Stimulated activated CD4-positive, alpha-beta T cell treated with anti-CD3 and anti-CD28 coated beads, Interleukin-2, amount 100 ng/mL, for 48 hours (primary cell): ENCODE data around the gene TFG.

Experiments used
- DNase-seq, 2 donors: peaks; one replicate each; pipeline ENCODE4 v3.0.0-alpha.2; 2020

TFG gene

DNA sequence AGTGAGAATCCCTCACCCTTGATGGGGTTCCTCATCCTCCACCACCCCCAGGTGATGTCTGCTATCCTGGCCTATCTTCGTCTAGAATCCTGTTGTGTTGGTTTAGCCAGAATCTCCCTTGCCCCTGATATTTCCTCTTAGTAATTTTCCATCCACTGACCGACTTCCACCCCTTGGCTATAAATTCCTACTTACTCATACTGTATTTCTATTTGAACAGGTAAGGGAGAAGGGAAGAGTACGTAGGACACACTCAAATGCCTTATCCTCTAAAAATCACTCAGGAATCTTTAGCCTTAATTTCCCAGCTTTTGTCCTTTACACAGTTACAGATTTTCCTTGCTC is 678 bp upstream of the TFG start:
- no peak for DNase-seq

DNA sequence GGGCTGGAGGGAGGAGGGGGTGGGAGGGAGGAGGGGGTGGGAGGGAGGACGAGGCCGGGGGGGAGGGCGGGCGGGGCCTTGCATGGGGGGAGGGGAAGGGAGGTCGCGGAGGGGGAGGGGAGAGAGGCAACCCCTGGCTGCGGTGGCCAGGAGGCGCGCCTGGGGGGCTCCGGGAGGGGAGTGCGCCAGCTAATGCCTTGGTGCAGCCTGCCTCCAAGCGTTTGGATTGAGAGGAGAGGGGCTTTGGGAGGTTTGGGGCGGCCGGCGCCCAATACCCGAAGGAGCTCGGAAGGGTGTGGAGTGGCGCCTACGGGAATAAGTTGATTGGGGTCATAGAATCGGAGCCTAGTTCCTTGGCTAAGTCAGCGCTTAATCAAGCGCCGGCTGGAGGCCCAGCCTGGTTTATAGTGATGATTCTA is 557 bp downstream of the TFG start:
- DNase-seq: peak in 1 of 2 donors; percentile 4

GRCh38 chr3:100710261-100710968 is 1.1 kb downstream of the TFG start:
- DNase-seq: peak; percentile 65 to 74

- DNase-seq: no peak
Observed at GRCh38 chr3:100715176-100715575, 5.9 kb downstream of the TFG start.

GRCh38 chr3:100717063-100717462 is 7.8 kb downstream of the TFG start:
- no peak for DNase-seq

- no peak for DNase-seq
Observed at GRCh38 chr3:100717637-100718487, 8.6 kb downstream of the TFG start.

GRCh38 chr3:100719136-100719535 is 9.8 kb downstream of the TFG start:
- no peak for DNase-seq

DNA sequence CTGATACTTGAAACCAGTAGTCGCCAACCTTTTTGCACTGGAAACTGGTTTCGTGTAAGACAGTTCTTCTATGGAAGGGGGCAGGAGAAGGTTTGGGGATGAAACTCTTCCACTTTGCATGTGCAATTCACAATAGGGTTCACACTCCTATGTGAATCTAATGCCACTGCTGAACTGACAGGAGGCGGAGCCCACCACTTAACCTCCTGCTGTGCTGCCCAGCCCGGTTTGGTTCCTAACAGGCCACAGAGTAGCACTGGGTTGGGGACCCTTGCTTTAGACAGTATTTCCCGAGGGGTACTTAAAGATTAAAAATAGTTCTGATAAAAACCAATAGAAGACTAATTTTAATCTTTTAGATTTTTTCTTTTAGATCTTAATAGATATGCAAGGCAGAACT is 11.1 kb downstream of the TFG start:
- DNase-seq: no peak

DNA sequence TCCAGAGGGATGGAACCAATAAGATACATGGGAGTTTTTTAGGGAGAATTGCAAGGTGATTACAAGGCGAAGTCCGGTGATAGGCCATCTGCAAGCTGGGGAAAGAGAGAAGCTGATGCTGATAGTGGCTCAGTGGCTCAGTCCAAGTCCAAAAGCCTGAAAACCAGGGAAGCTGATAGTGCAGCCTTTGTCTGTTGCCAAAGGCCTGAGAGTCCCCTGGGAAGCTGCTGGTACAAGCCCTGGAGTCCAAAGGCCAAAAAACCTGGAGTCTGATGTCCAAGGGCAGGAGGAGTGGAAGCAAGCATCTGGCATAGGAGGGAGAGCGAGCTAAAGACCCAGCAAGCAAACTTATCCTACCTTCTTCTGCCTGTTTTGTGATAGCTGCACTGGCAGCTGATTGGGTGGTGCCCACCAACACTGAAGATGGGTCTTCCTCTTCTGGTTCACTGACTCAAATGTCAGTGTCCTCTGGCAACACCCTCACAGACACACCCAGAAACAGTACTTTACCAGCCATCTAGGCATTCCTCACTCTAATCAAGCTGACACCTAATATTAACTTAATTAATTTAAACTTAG is 16.7 kb downstream of the TFG start:
- no peak for DNase-seq

DNA sequence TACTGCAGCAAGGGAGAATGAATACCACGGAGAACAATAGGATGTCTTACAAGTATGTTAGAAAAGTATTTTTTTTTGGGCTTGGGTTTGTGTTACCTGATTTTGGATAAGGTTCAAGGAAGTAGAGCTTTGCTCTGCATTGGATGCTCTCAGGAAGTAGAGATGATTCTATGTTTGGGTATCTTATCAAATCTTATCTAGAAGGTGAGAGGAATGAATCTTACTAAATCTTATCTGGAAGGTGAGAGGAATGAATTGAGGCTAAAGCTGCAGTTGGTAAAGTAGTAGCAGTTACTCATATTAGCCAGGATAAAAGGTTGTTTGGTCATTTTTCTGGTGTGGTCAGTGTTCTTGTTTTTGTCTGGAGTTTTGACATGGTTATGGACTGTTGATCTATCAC is 17.4 kb downstream of the TFG start:
- DNase-seq: no peak

DNA sequence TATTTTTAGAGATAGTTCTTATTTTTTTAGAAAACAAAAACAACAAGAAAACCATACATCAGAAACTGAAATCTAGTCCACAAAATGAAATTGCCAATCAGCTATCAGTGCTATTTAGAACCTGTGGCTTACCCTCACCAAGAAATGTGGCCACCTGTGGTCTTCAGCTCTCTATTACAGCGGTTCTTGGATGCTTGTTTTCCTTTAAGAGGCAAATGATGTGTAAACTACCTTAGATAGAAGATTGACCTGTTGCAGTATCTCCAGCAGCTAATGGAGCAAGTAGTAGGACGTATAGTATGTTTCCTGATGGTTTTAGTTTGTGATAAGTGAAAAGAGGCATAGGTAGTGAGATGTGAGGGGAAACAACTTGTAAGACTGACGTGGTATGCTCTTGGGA is 21.2 kb downstream of the TFG start:
- no peak for DNase-seq

GRCh38 chr3:100732435-100732834 is 23.1 kb downstream of the TFG start:
- DNase-seq: no peak

DNA sequence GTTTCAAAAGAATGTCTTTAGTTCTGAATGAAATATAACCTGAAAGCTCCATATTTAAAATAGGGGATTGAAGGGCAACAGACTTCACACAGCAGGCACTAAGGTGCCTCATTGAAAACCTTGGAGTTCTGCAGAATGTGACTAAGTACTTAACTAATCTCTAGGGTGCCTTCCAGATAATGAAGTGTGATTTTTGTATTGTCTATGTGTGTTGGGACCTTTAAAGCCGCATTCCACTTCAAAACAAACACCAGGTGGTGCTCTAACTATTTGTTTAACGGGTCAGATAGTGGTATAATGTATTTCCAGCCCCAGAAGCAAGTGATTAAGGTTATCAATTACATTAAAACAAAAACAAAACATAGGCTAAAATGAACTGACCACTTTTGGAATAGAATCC is 28.0 kb downstream of the TFG start:
- no peak for DNase-seq

DNA sequence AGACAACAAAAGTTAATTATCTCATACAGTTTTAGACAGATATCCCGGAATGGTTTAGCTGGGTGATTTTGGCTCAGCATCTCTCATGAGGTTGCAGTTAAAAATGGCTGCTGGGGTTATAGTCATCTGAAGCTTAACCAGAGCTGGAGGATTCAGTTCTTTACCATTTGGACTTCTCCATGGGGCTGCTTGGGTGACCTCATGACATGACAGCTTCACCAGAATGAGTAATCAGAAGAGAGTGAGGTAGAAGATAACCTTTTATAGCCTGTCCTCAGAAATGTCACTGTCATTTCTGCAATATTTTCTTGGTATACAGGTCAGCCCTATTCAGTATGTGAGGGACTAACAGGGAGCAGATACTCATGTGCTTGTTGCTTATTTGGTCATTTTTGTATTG is 30.9 kb downstream of the TFG start:
- no peak for DNase-seq

- no peak for DNase-seq
Observed at GRCh38 chr3:100743535-100743934, 34.2 kb downstream of the TFG start.

DNA sequence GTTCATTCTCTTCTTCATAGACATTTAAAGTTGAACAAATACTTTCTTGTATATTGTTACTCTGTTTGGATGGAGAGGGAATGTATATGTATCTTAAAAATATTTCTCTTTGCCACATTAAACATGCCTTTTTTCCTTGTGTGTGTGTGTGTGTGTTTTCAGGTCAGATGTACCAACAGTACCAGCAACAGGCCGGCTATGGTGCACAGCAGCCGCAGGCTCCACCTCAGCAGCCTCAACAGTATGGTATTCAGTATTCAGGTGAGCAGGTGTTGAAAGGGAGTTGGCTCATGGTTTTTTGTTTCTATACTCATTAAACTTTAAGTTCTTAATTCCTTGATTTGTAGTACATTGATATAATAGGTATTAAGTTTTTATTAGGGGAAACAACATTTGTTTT is 35.4 kb downstream of the TFG start:
- DNase-seq: no peak

- no peak for DNase-seq
Observed at GRCh38 chr3:100745617-100746016, 36.3 kb downstream of the TFG start.

- DNase-seq: no peak
Observed at GRCh38 chr3:100746092-100746491, 36.8 kb downstream of the TFG start.

GRCh38 chr3:100748220-100748619 is 38.9 kb downstream of the TFG start:
- no peak for DNase-seq

DNA sequence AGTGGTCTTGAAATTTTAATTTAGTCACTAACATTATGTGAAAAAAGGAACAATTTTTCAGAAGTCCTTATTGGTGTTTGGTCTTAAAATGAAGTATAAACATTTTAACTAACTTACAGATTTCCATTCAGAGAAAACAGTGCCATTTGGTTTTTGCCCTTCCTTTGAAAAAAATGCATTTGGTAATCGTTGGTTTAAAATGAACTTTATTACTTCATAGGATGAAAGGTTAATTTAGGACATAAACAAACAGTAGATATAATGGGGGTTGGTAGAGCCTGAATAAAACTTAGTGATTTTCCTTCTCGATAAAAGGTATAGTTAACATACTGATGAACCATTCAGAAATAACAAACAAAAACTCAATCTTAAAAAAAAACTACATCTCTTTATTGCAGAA is 39.7 kb downstream of the TFG start:
- no peak for DNase-seq

DNA sequence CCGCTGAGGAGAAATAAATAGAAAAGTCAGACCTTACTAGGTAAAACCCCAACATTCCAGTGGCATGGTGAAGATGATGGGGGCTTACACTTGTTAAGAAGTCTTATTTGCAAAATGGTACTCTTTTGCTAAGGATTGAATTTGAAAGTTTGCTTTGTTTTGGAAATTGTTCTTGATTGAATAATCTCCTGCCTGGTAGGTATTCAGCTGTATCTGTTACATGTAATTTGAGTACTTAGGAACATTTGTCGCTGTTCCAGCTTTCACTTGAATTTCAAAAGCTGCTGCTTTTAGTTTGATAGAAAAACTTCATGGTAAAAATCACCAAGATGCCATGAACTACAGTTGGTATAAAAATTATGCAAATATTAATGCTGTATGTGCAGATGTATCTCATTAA is 44.6 kb downstream of the TFG start:
- no peak for DNase-seq

- no peak for DNase-seq
Observed at GRCh38 chr3:100754563-100755334, 45.5 kb downstream of the TFG start.

DNA sequence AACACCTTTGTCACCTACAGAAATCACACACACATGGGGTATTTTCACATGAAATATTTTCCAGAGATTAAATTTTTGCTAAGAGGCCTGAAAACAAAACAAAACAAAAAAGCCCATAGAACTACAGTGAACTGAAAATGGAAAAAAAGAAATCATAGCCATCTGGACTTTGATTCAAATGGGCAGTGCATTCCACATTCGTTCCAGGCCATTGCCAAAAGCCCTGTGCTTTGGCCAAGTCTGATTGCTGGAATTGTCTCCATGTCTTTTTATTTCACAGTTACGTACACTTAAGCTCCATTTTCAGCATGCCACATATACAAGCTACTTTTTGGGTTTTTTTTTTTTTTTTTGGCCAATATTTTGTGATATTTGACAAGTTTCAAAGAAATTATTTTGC is 47.1 kb downstream of the TFG start:
- DNase-seq: no peak
